ENCODE data around the gene B4GALNT4. TPM values are rescaled to one million over a fixed set of nuclear protein-coding genes. Genes with fewer than 3 reads are reported as not detected.
A peak's percentile ranks its signal among the peaks of the same experiment; 100 is the strongest.

B4GALNT4 gene
- total and polyA plus RNA-seq, 2 of the 4 experiments (the other 2 are of a cell fraction), result 5.2 to 38.6 TPM

DNA sequence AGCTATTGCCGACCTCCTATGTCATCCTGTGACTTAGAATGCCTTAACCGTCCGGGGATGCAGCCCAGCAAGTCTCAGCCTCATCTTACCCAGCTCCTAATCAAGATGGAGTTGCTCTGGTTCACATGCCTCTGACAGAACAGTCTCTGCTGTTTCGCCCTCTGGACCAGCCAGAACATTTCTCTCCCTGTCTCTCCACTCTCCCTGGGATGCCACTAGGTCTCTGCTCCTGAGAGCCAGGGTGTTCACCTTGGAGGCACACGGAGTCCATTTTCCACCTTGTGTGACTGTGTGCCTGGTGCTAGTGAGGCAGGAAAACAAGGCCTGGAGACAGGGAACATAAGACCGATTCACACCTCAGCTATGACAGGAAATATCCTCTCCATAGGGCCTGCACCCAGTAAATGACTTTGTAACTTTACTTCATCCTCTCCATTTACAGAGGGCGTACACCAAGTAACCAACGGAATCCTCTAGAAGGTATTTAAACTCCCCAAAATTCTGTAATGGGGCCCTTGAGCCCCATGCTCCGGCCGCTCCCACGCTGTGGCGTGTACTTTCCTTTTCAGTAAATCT lies 16.8 kb upstream of the B4GALNT4 start (continued):
- no peak for TF ChIP-seq FOS (IDR thresholded peaks at IDR 0.05; ENCODE audit: low read depth, low read length)

DNA sequence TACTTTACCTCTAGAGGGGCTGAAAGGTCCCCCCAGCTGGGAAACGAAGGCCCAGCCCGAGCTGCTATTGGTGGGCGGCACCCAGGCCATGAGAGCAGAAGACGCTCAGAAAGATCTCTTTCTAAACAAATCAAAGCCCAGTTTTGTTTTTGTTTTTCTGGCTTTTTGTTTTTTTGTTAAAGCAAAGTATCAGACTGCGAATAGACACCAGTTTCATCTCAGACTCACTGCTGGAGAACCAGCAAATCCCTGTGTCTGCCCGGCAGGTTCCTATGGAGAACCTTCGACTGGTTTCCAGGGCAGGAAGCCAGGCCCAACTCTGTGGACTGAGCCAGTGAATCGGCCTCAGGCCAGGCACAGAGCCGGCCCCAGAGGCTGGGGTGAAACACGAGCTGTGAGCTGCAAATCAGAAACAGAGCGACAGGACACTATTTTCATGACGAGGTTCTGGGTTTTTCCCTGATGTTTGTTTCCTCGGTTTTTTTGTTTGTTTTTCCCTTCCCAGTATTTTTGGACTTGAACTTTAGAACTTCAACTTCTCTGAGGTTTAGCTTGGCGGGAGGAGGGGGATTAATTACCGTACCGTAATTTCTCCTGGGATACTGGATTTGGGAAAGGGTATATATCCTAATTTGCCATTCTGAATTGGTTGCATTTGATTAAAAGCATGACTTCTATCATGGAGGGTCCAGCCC lies 16.0 kb upstream of the B4GALNT4 start:
- no peak overlapping the region for H3K9ac ChIP-seq (ENCODE audit: low read depth, low read length)
- H4K91ac ChIP-seq (ENCODE audit: insufficient read depth, low read depth, low read length), result peak overlapping the region; percentile 67
- 0 out of 2 replicates have a peak overlapping the region, but pooled peaks have one; percentile 92 for H2AK5ac ChIP-seq (ENCODE audit: low read depth, low read length)
- H3K36me3 ChIP-seq (ENCODE audit: control insufficient read depth, insufficient read depth, low read length), result no peaks in the 10 kb centered on the region
- H3K4me3 ChIP-seq (ENCODE audit: insufficient read depth, low read depth, low read length), result no peak overlapping the region
- peak; percentile 41 for ATAC-seq (ENCODE audit: low read depth)
- H3K27me3 ChIP-seq (ENCODE audit: control insufficient read depth, insufficient read depth, low read length), result no peaks in the 10 kb centered on the region
- peak; percentile 77 for DNase-seq
- dilution Hi-C loops (cut with HindIII; ENCODE audit: low sequenced_read_pairs, unreplicated experiment) (no loop called here), intact Hi-C loops (cut with micrococcal nuclease) (no loop called here), in situ Hi-C loops (cut with MboI; ENCODE audit: low sequenced_read_pairs) (loop anchor here (10.0 kb wide), 1 partner anchor 49 kb away; the partner anchor contains the start of gene IFITM2)
- no TSS peak for BruUV-seq (replicated peaks)
- peak overlapping the region; percentile 45 for H2BK120ac ChIP-seq (ENCODE audit: low read depth, low read length)
- WGBS, 2 experiments (ENCODE audit: extremely low coverage in 2 of 2, insufficient read length in 1 of 2), result 21% methylated on average over 7 of the region's 16 CpGs; no CpG with 5 or more reads in 1 of the 2 experiments
- H3K9me3 ChIP-seq (ENCODE audit: control insufficient read depth, insufficient read depth, low read length), result no peaks in the 10 kb centered on the region
- peak overlapping the region; percentile 2; the same call in 1 of the 2 replicates for H3K4me2 ChIP-seq (ENCODE audit: low read depth, low read length)
- peak overlapping the region; percentile 3 for H3K4ac ChIP-seq (ENCODE audit: low read depth, low read length)
- no peaks in the 10 kb centered on the region for H4K20me1 ChIP-seq (ENCODE audit: insufficient read depth, low read length)
- CTCF ChIA-PET, result interaction anchor here (0.7 kb wide), 1 partner anchor 15 kb away, joined by 3 read pairs; no protein-coding TSS in a partner anchor
- H3K23ac ChIP-seq (ENCODE audit: low read depth, low read length), result no peak overlapping the region
- H3K79me1 ChIP-seq (ENCODE audit: low read depth in 1 of 2, low read length in 2 of 2), result peaks cover 0 to 17% of the 10 kb centered on the region in 2 experiments; a peak in 1 of 4 replicates
- peak overlapping the region; percentile 6 for H3K14ac ChIP-seq (replicated peaks; ENCODE audit: low read depth, low read length)
- POLR2A ChIA-PET (ENCODE audit: unreplicated experiment), result no interaction called here
- H2AFZ ChIP-seq (replicated peaks; ENCODE audit: low read length, poor library complexity), result peak overlapping the region; percentile 76
- H2BK5ac ChIP-seq (ENCODE audit: low read depth, low read length, poor library complexity, severe bottlenecking), result peak overlapping the region; percentile 47
- H4K8ac ChIP-seq (ENCODE audit: low read depth in 2 of 2, low read length in 2 of 2), result peak overlapping the region; percentile 64 to 75
- peak overlapping the region; percentile 80 for H3K18ac ChIP-seq (ENCODE audit: low read depth, low read length)
- TF ChIP-seq FOS (IDR thresholded peaks at IDR 0.05; ENCODE audit: low read depth, low read length), result no peak
- no peak for TF ChIP-seq POLR2A (IDR thresholded peaks at IDR 0.05; ENCODE audit: low read depth, low read length)
- TF ChIP-seq MAZ (IDR thresholded peaks at IDR 0.05; ENCODE audit: borderline replicate concordance, low read depth, low read length), result peak; percentile 29; the same call in 1 of the 2 replicates
- TF ChIP-seq, protein P1, sequence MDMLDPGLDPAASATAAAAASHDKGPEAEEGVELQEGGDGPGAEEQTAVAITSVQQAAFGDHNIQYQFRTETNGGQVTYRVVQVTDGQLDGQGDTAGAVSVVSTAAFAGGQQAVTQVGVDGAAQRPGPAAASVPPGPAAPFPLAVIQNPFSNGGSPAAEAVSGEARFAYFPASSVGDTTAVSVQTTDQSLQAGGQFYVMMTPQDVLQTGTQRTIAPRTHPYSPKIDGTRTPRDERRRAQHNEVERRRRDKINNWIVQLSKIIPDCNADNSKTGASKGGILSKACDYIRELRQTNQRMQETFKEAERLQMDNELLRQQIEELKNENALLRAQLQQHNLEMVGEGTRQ (IDR thresholded peaks at IDR 0.05; ENCODE audit: low read depth, low read length), result no peak
- H3K56ac ChIP-seq (ENCODE audit: extremely low read depth, insufficient read depth, low read length), result no peak overlapping the region
- peaks cover 8% of the 10 kb centered on the region for H3K4me1 ChIP-seq (ENCODE audit: control insufficient read depth, insufficient read depth, low read length)
- H2AK9ac ChIP-seq (replicated peaks; ENCODE audit: low read depth, low read length, poor library complexity), result no peak overlapping the region
- peak overlapping the region; percentile 3 for H3K27ac ChIP-seq (ENCODE audit: insufficient read depth, low read length)
- peak overlapping the region; percentile 57; the same call in 1 of the 3 replicates for H2BK15ac ChIP-seq (ENCODE audit: low read depth, low read length)
- peaks cover 27% of the 10 kb centered on the region for H3K9me1 ChIP-seq (ENCODE audit: insufficient read depth, low read length)
- peak overlapping the region; percentile 78 for H4K5ac ChIP-seq (ENCODE audit: low read depth, low read length)
- H2BK20ac ChIP-seq (ENCODE audit: low read depth, low read length), result peak overlapping the region; percentile 43; the same call in 1 of the 2 replicates
